Putamen (tissue), 1 donor: ENCODE results near the gene GPSM3.
"Not testable (repeated sequence)": the region's sequence is repeated elsewhere in the genome, so short reads cannot be mapped to it uniquely, and the experiment has no call there.

Experiments
- DNase-seq: peaks from one replicate; pipeline ENCODE4 v3.0.0-alpha.2; 2016; ENCODE audit warnings: low spot score

GPSM3 gene

GRCh38 chr6:32202186-32202585 is 9.7 kb upstream of the GPSM3 start:
- DNase-seq = no peak

DNA sequence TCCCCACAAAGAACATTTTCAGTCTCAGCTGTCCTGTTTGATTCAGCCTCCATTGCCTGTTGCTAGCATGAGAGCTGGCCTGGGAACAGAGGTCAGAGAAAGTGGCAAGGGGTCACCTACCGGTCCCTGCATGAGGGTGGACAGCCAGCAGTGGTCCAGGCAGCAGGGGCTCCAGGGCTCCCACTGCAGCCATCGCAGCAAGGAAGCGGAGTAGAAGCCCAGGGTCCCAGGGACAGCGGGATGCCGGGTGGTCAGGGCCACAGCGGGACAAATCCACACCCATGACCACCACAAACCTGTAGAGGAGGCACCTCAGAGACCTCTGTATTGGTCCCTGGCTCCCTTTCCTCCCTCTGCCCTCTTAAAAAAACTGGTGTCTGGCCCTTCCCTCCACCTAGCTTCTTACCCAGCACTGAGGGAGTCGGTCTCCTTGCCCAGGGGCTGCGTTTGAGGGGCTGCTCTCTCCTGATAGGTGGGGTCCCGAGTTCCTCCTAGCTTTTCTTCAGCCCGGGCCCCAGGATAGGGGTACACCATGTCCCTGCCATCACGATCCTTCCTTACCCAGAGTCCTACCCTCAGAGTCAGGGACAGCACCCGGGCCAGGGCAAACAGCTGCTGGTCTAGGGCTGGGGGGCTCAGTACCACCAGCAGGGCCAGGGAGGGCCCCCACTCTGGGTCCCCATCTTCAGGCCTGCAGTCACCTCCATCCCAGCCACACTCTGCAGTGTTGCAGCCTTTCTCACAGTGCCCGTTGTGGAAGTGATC is 8.4 kb upstream of the GPSM3 start:
- DNase-seq = no peak

- DNase-seq = no peak
Measured at GRCh38 chr6:32198866-32199265, 6.4 kb upstream of the GPSM3 start.

GRCh38 chr6:32198345-32198696 is 5.9 kb upstream of the GPSM3 start:
- DNase-seq = no peak

- DNase-seq = no peak
Measured at GRCh38 chr6:32196682-32197616, 4.5 kb upstream of the GPSM3 start.

GRCh38 chr6:32195902-32196681 is 3.6 kb upstream of the GPSM3 start:
- DNase-seq = peak; percentile 96

GRCh38 chr6:32195652-32195901 is 3.1 kb upstream of the GPSM3 start:
- DNase-seq = peak; percentile 100

DNA sequence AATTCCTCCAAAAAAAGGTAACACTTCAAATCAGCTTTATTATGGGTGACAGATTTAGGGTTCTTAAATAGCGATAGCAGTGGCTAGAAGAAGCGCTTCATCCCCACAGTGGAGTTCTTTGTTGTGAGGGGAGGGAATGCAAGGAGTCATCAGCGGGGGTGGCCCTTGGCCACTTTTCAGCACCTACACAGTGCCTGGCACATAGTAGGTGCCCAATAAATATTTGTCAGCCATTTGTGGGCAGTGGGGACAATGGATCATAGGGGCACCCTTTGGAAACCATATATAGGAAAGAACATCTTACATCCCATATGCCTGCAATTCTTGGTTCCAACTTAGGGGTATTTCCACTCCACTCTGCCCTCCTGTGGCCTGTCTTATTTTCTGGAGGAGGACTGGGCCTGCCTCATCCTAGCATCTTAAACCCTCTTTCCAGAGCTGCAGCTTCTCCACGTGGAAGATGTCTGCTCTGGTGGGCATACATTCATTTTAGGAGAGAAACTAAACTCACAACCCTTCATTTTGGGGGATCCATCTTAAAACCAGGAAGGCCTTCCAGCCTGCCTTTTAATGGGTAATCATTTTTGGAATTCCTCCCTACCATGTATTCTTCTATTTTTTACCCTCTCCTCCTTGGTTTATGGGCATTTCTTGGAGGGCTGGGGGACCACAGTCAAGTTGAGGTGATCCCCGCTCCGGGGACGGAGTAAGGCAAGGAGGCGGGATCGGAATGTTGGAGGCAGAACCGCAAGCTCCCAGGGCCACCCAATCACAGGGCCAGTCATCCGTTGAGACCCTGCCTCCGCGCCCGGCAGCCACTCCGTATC is 2.6 kb upstream of the GPSM3 start:
- peak; percentile 57 for DNase-seq

- DNase-seq = no peak
Measured at GRCh38 chr6:32194388-32194787, 1.9 kb upstream of the GPSM3 start.

- DNase-seq = not testable (repeated sequence)
Measured at GRCh38 chr6:32193096-32193495, 653 bp upstream of the GPSM3 start.

DNA sequence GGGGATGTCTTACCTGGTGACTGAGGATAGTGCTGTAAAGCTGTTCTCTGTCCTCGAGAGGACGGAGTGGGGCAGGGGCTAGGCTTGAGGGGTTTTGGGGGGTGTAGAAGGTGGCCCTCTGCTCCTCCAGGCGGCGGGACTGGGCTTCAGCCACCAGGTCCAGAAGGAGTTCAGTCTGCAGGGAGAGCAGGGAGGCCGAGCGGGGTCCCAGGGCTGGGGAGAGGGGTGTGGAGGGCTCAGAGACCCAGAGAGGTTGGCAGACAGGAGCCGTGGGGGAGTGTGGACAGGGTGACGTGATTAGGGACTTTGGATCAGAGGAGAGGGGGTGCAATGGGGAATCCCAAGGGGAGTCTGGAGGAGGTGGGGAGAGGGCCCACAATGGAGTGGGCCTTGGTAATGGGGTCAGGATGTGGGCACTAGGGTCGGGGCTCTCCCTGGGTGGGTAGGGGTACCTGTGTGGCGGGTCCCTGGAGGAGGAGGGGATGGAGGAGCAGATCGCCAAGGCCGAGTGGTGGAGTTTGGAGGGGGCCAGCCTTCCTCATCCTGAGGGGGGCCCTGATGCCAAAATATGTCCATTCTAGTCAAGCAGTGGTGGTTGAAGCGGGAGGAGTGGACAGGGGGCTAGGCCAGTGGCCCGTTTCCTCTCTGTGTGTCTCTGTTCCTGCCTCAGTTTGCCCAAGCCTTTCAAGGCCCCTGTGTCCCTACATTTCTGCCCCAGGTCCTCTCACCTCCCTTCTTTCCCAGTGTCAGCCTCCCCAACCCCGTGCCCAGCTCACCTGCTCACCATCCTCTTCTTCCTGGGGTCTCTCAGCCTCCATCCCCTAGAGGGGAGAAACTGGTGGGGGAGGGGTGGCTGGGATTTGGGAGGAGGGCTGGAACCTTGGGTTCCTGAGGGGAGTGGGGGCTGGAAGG is 491 bp downstream of the GPSM3 start:
- no peak for DNase-seq

GRCh38 chr6:32190911-32191677 is 1.3 kb downstream of the GPSM3 start:
- no peak for DNase-seq

DNA sequence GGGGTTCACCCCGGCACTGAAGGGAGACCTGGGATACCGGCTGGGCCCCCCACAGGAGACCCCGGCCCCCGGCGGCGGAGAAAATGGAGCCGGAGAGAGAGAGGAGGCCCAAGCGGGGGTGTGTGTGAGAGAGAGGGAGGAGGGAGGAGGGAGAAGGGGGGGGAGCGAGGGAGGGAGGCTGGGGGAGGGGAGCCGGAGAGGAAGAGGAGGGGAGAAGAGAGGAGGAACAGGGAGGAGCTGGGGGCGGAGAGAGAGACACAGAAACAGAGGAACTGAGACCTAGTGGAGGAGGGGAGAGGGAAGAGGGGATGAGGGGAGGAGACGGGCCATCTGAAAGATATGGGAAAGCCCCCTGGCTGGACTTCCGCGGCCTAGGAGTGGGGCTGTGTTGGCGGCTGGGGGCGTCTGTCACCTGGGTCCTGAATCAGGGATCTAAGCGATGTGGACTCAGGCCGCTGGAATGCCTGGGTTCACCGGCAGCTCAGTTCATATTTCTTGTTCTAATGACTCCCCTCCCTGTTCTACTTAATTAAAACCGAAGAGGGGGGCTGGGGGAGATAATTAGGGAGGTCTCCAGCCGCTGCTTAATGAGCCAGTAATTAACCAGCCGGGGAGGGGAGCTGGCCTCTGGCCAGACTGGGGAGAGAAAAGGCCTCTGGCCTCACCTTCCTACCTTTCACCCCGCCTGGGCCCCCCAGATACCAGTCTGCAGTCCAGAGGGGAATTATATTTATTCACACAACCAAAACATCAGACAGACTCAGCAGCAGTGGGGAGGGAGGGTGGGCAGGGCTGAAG is 2.2 kb downstream of the GPSM3 start, which contains the start of gene PBX2:
PBX2 (minus strand) TSS at position 149 of the 798 bp plus-strand sequence. CDS start 287 bp downstream, outside the sequence.
- DNase-seq = peak; percentile 96

GRCh38 chr6:32189742-32190053 is 2.7 kb downstream of the GPSM3 start:
- no peak for DNase-seq

DNA sequence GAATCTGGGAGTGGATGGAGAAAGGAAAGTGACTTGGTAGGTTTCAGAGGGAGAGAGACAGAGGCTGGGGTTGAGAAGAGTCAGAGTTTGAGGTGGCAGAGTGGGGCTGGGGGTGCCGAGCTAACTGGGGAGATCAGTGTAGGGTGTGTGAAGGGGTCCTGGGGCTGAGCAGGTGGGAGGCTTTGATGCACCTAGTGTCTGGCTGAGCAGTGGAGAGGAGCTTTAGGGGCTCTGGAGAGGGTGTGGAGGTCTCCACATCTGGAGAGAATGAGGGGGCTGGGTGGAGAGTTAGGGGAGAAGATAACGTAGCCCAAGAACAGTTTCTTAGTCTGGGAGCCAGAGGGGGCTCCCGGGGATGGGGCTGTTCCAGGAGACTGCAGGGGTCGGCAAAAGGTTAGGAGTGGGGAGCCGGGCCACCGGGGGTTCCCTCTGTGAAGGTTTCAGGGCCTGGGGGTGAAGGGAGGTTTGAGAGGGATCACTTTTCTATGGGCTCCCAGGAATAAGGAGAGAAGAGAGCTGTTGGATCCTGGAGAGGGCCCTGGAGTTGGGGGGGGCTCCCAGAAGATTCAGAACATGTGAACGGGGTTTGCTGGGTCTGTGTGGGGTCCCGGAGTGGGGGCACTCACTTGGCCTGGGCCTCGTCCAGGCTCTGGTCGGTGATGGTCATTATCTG is 3.2 kb downstream of the GPSM3 start:
- DNase-seq = no peak

GRCh38 chr6:32188381-32189068 is 3.9 kb downstream of the GPSM3 start:
- DNase-seq = no peak

DNA sequence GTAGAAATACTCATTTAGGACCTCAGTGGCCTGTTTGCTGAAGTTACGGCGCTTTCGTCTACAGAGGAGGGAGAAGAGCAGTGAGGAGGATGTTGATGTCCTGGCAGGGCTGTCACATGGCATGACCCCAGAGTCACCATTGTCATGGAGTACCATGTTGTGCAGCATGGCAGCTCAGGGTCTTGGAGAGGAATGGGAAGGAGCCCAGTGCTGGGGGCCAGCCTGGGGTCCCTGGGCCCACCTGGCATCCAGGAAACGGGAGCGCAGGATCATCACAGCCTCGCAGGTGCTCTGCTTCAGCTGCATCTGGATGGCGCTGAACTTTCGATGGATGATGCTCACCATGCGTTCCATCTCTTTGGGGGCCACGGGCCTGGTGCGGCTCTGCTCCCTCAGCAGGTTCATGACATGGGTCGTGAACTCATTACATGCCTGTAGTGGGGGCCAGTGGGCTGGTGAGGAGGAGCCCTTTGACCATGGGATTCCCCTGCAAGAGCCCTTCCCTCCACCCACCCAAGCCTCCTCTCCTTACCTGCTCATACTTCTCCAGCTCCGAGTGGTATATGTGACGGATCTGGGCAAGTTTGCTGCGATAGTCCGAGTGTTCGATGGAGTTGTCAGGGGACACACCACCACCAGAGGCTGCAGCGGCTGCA is 4.6 kb downstream of the GPSM3 start:
- not testable (repeated sequence) for DNase-seq
